HG03108 (cell line): ENCODE results near the gene TRPC1.
"Not testable (repeated sequence)": the region's sequence is repeated elsewhere in the genome, so short reads cannot be mapped to it uniquely, and the experiment has no call there.

Experiments
- ATAC-seq: cut with Tn5 transposase; IDR thresholded peaks from one replicate; pipeline ENCODE4 v1.9.1; 2021; ENCODE audit warnings: moderate library complexity; ENCODE audit not compliant: unreplicated experiment

Gene TRPC1

GRCh38 chr3:142750531-142750930, 26.7 kb downstream of the TRPC1 start:
- not testable (repeated sequence) for ATAC-seq

DNA sequence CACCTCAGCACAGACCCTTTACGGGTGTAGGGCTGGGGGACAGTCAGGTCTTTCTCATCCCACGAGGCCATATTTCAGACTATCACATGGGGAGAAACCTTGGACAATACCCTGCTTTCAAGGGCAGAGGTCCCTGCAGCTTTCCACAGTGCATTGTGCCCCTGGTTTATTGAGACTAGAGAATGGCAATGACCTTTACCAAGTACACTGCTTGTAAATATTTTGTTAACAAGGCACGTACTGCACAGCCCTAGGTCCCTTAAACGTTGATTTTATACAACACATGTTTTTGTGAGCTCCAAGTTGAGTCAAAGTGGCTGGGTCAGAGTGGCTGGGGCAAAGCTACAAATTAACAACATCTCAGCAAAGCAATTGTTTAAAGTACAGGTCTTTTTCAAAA, 28.8 kb downstream of the TRPC1 start:
- not testable (repeated sequence) for ATAC-seq

DNA sequence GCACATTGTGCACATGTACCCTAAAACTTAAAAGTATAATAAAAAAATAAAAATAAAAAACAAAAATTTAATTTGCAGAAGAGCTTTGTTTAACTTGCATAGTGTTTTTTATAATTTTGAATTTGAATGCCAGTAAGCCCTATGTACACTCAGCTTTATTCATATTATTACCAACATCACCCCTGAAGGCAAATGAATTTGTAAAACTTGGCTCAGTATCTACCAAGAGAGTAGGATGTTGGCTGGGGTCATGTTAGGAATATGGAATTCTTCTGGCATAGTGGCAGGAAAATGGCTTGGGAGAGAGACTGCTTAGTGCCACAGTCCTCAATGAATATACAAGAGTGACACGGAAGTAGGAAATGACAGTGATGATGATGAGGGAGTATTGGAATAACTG, 30.7 kb downstream of the TRPC1 start:
- ATAC-seq = no peak

- no peak for ATAC-seq
Measured at GRCh38 chr3:142768338-142768737, 44.5 kb downstream of the TRPC1 start.

DNA sequence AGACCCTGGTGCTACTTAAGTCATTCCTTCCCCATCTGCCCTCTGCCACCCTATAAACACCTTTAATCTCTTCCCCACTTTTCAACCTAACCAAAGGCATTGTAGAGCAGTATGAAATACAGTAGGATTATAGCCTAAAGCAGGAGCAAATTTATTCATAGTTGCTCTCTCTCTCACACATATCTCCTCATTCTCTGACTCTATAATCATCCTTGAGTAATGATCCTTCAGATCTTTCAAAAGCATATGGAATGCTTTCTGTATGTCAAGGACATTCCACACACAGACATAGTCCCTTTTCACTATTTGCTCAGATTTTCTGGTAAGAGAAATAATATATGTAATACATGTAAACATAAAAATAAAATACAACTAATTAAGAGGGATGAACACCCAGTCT, 54.1 kb downstream of the TRPC1 start:
- ATAC-seq = no peak

- ATAC-seq = no peak
Measured at GRCh38 chr3:142778541-142778940, 54.7 kb downstream of the TRPC1 start.

GRCh38 chr3:142779591-142779990, 55.8 kb downstream of the TRPC1 start:
- ATAC-seq = no peak

DNA sequence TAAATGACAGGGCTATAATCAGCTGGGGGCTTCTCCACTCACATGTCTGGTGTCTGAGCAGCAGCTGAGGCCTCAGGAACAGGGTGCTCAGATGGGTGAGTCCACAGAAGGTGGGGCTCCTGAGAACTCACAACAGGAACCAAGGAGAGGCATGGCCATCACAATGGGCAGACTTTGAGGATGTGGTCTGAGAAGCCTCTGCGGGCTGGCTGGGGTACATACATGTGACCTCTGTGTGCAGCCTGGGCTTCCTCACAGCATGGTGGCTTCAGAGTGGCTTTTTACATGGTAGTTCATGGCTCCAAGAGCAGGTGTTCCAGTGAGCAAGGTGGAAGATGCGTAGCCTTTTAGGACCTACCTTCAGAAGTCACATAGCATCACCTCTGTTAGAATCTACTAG, 58.8 kb downstream of the TRPC1 start:
- ATAC-seq = no peak

DNA sequence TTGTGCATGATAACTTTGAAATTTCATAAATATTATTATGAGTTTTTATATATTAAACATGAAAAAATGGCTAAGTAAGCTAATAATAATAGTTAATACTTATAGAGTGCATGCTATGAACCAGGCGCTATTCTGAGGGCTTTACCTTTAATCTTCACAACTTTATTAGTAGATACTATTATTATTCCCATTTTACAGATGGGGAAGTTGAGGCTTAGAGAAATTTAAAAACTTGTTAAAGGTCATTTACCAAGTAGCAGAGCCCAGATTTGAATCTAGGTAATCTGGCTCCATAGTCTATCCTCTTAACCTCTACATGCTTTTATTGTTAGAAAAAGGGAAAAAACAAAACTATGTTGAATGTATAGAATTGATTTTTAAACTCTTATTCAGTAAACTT, 60.4 kb downstream of the TRPC1 start:
- ATAC-seq = no peak

DNA sequence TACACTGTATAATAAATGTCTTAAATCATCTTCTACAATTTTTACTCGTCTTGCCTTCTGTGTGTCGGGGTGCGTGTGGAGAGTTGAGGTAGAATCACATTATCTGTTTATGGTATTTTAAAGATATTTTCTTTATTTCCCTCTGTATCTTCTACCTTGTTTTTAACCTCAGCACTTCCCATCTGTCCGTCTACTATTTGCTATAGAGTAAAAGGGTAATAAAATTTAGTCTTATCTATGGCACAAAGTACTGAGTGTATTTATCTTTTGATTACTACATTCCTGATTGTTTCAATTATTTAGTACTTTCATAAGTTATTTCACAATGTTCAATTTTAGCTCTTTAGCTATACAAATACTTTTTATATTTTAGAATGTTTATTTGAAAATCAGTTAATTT, 62.2 kb downstream of the TRPC1 start:
- no peak for ATAC-seq

DNA sequence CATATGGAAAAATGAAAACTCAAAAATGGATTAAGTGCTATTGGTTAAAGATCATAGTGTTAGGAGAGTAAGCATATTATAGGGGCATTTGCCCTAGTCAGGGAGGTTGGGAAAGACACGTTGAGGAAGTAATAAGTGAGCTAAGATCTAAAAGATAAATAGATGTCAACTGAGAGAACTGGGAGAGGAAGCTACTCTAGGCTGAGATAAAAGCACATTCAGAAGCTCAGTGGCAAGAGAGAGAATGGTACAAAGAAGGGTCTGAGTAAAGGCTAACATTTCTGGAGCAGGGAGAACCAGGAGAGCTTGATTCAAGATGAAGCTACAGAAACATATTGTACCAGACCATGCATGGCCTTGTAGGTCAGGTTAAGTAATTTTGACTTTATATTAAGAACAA, 63.9 kb downstream of the TRPC1 start:
- ATAC-seq = no peak

- no peak for ATAC-seq
Measured at GRCh38 chr3:142794508-142794907, 70.7 kb downstream of the TRPC1 start.

GRCh38 chr3:142795332-142795731, 71.5 kb downstream of the TRPC1 start:
- ATAC-seq = no peak

DNA sequence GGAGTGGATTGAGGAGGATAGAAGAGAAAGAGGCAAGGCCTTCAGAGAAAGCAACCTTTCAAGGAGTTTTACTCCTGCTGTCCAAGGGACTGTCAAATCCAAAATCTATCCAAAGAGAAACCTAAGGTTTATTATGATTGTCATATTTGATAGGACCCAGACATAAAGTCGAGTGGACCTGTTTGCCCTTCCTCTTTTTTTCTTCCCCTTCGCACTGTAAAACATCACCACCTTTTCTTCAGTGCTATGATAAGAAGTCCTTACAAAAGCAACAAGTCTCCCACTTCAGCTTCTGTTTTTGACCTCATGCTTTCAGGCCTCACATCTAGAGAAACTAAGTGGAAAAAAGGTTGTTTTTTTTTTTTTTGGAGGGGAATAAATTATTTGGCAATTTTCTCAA, 73.0 kb downstream of the TRPC1 start:
- no peak for ATAC-seq

- no peak for ATAC-seq
Measured at GRCh38 chr3:142801746-142802145, 77.9 kb downstream of the TRPC1 start.

DNA sequence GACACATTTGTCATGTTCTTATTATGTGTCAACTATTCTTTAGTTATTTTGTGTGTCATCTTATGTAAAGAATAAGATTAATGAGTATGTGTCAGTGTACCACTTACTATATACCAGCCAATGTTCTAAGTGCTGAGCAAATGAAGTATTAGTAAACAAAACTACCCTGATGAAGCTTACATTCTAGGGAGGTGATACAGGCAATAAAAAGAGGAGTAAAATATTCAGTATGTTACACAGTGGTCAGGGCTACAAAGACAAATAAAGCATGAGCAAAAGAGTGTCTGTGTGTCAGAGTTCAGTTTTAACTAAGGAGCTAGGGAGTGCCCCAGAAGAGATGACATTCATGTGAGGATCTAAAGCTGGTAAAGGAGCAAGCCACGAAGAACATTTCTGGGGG, 79.1 kb downstream of the TRPC1 start:
- ATAC-seq = no peak

GRCh38 chr3:142808103-142808917, 84.5 kb downstream of the TRPC1 start:
- ATAC-seq = no peak

- no peak for ATAC-seq
Measured at GRCh38 chr3:142809259-142809658, 85.4 kb downstream of the TRPC1 start.

- no peak for ATAC-seq
Measured at GRCh38 chr3:142815803-142816202, 92.0 kb downstream of the TRPC1 start.

- no peak for ATAC-seq
Measured at GRCh38 chr3:142817356-142817755, 93.5 kb downstream of the TRPC1 start.

DNA sequence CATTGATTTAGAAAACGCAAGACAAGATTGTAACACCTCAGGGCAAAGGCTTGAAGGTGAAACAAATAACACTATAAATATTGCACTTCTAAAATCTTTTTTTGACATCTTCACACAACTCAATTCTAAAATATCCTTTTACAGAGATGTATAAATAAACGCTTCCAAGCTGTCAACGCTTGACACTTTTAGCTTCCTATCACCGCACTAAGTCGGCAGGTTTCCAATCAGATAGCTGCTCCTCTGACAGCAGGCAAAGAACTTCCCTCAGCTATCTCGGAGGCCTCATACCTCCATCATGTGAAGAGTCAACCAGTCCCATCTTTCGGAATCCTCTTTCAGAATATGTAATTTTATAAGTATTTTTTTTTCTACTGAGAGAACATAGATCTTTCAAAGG, 94.1 kb downstream of the TRPC1 start:
- no peak for ATAC-seq

DNA sequence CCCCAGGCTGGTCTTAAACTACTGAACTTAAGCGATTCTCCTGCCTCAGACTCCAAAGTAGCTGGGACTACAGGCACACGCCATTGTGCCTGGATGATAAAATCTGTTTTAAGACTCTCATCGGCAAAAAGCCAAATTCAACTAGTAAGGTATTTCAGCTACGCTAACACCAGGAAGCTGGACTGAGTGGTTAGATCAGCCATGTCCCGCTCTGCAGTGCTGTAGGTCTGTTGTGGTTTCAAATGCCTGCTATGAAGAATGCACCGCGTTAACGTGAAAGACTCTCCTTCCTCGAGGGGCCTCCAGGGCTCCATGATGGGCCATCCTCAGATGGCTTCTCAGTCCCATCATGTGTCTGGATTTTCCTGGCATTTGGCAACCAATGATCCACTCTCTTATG, 94.8 kb downstream of the TRPC1 start:
- ATAC-seq = no peak

- ATAC-seq = no peak
Measured at GRCh38 chr3:142819179-142819578, 95.3 kb downstream of the TRPC1 start.
